ENCODE results near the gene TMEM187.

Gene TMEM187

DNA sequence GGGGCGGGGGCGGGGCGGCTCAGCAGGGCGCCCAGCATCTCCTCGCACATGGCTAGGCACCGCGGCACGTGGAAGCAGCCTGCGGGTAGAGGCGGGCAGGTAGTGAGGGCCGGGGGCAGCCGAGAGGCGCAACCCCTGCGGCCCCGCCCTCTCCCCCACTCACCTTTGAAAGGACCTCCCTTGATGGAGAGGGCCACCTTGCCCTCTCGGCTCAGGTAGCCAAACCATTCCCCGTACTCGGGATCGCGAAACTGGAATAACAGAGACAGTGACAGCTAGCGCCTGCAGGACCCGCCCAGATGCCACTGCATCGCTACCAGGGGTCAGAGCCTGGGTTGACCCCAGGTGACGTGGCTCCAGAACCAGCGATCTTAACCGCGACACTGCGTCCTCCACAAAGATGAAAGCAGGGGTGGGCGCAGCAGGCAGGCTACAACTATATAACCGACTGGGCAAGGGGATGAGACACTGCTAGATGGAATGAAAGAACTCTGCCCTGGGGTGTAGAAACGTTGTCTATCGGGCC lies 37.2 kb upstream of the TMEM187 start:
- DNase-seq (ENCODE audit: low spot score) = no peak

DNA sequence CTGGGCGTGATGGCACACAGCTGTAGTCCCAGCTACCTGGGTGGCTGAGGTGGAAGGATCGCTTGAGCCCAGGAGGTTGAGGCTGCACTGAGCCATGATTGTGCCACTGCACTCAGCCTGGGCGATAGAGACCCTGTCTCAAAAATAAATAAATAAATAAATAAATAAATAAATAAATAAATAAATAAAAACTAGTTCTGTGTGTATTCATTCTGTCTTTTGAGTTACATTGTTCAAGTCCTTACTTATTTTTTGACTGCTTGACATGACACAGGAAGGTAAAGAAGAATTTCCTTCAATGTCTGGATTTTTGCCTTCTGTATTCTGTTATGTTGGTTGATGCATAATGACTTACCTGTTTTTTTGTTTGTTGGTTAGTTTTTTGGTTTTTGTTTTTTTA lies 35.5 kb upstream of the TMEM187 start:
- no peak for DNase-seq (ENCODE audit: low spot score)

DNA sequence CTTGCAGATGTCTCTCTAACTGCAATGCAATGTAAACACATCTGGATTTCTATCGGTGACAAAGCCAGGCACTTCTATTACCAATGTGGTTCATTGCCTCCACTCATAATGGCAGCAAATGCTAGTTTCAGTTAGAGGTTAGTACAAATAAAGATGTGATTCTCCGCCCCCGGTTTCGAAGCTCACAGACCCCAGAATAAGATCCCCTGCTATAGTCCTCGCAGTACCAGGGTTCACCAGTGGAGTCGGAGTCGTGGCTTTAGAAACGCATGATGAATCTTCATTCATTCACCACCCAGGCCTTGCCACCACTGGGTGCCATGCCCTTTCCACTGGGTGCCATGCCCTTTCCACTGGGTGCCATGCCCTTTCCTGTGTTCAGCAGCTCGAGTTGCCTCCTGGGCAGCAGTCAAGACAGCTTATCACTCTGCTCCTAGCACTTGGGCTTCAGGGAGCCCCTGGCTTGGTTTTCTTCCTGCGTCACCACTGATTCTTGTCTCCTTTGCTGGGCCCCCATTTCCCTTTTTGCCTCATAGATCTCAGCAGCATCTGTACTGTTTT lies 34.2 kb upstream of the TMEM187 start:
- DNase-seq (ENCODE audit: low spot score) = no peak

DNA sequence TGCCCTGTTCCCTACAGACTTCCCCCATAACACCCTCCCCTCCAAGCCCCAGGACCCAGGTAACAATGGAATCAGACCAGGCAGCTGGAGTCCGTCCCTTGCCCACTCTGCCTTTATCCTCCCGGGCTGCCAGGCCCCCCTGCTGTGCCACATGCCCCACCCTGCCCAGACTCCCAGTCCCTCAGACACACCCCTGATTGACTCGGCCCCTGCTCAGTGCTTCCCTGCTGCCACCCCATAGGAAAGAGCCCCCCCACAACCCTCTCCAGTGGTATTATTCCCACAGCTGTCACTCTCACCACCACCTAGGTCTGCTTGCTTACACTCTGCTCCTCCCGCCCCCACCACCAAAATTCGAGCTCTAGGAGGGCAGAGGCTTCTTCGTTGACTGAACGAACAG lies 33.0 kb upstream of the TMEM187 start:
- DNase-seq (ENCODE audit: low spot score) = no peak

DNA sequence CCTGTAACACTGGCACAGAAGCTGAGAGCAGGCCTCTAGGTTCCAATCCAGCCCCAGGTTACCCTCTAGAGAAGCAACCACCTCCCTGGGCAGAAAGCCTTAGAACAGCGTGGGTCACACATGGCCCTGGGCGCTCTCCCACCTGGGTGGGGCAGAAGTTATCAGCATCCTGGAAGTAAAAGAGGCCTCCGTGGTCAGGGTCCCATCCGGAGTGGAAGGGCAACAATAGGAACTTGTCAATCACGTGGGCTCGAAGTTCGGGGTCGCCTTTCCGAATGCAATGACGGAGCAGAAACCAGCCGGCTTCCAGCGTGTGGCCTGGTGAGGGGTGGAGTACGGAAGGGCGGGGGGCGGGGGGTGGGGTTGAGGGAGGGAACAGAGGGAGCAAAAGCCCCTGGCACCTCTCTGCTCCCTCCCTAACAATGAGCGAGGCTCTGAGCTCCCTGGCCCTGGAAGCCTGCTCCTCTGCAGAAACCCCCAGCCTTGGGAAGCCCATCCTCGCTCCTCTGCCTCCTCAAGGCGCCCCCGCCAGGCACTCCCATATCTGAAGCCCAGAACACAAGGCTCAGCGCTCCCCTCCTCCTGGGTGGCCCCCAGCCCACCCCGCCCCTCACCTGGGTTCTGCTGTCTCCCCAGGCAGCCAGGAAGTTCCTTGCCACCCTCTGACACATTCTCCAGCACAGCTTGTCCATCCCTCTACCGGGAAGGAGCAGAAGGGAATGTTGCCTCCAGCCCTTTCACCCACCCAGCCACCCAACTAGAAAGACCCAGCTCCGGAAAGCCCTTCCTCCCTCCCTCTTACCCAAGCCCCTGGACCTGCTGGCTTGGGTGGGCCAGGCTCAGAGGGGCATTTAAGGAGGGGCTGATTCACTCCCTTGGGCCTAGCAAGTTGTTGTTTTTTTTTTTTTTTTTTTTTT lies 31.0 kb upstream of the TMEM187 start:
- DNase-seq (ENCODE audit: low spot score) = no peak

DNA sequence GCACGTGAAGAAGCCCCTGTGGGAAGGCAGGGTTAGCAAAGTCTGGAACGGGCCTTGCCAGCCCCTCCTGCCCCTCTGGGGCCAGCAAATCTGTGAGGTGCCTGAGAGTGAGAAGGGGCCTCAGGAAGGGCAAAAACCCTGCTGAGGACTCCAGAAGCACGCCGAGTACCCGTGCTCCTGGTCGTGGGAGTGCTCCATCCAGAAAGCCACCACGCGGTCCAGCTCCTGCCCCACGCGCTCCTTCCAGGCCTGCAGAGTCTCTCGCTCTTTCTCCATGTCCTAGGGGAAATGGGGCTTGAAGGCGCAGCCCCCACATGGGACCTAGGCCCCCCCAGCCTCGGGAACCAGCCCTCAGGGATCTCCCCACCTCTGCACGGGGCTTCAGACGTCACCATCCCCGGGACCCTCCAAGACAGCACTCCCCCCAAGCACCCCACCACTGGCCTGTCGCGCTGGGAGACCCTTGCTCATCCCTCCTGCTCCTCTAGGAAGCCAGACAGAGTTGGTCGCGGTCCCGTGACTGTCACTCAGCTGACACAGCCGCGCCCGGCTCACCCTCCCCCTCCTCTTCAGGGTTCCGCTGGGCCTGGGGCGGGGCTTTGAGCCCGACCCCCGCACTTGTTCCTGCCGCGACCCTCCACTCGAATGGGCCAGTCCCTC lies 28.3 kb upstream of the TMEM187 start, which contains the start of gene RENBP:
Gene RENBP, minus strand, starts transcription at position 504 of the 660 bp plus-strand sequence. Its CDS starts 33 bp downstream, at position 471.
- DNase-seq (ENCODE audit: low spot score) = no peak

DNA sequence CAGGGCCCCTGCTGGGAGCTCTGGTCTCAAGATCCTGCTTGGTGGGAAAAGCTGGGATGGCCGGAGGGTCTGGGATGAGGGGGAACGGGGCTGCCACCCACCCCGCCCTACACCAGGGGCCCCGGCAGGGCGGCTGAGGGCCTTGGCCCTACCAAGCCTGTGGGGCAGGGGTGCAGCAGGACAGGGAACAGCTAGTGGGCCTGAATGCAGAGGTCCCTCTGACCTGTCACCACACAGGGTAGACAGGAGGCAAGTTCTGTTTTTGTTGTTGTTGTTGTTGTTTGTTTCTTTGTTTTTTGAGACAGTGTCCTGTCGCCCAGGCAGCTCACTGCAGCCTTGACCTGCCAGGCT lies 27.8 kb upstream of the TMEM187 start:
- DNase-seq (ENCODE audit: low spot score) = no peak

DNA sequence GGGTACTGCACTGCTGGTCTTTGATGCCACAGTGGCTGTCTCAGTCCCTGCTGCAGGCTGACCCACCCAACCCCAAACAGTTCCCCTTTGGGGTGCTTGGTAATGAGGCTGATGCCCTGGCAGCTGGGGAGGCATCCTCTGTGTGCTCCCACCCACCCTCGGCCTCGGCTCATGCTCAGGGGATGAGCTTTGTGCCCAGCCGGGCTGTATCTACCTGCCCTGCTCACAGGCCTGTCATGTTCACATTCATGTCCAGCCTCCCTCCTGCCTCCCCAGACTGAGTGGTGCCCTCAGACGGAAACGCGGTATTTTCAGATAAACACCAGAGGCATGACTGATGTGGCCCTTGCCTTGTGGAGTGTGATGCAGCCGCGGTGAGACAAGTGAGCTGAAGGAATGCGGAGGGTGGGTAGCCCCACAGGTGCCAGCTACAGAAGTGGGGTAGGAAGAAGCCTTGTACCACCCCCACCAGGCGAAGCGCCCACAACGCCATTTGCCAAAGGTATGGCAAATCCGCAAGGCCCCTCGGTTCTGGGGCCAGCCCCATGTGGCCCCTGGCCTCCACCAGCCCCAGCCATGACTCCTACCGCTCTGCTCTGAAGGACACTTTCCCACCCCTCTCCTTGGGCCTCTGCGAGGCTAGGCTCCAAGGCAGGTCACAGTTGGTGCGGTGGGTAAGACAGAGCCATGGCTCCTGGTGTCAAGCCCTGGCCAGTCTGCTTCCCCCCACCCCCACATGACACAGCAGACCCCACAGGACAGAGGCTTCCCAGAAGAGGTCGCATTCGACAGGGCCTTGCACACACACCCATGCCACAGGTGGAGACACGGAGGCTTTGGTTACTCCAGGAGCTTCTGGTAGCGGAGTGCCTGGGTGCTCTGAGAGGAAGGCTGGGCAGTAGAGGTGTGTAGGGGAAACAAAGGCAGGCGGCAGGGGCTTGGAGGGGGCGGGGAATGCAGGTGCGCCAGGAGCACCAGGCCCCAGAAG lies 26.3 kb upstream of the TMEM187 start:
- no peak for DNase-seq (ENCODE audit: low spot score)

DNA sequence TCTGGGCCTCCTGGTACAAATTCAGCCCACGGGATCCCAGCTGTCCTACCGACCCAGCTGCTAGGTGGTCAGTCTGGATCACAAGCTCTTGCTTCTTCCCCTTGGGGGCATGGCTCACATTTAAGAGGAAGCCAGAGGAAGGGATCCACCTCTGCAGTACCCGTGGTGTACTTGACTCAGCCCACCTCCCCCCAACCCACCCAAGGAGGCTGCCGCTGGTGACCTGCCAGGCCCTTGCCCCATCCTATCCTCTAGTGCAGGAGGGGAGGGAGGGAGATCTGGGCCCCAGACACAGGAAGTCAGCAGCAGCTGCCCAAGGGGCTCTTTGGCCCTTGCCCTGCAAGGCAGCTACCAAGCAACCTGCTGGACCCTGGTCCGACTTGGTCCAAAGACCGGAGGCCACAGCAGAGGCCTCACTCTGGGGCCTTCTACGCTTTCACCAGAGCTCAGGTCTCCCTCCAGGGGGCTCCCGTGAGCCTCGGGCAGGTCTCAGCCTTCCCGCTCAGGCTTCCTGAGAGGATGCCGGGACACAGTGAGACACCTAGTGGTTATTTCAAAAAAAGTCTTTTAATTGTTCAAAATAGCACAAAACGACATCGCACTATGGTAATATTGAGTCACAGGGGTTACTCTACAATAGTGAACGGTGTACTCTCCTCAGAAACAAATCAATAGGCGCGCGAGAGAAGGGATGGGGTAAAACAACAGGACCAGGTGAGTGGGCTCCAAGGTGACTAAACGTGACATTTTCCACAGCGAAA lies 25.4 kb upstream of the TMEM187 start:
- DNase-seq (ENCODE audit: low spot score) = peak; percentile 81

DNA sequence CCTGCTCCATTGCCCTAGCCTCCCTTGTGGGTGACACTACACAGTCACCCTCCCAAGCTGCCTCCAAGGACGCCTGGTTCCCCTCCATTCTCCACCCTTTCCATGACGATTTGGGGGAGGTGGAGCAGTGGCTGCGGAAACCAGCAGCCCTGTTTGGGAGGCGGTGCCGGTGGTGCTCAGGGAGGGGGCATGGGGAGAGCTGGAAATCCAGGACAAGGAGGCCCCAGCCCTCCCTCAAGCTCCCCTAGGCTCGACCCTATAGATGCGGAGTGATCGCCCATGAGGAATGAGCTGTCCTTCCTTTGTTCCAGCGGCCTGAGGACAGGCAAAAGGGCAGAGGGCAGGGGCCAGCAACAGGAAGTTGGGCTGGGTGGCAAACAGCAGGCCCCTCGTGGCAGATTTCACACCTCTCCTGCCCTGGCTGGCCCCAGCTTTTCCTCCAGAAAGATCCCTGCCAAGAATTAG lies 24.5 kb upstream of the TMEM187 start:
- no peak for DNase-seq (ENCODE audit: low spot score)

DNA sequence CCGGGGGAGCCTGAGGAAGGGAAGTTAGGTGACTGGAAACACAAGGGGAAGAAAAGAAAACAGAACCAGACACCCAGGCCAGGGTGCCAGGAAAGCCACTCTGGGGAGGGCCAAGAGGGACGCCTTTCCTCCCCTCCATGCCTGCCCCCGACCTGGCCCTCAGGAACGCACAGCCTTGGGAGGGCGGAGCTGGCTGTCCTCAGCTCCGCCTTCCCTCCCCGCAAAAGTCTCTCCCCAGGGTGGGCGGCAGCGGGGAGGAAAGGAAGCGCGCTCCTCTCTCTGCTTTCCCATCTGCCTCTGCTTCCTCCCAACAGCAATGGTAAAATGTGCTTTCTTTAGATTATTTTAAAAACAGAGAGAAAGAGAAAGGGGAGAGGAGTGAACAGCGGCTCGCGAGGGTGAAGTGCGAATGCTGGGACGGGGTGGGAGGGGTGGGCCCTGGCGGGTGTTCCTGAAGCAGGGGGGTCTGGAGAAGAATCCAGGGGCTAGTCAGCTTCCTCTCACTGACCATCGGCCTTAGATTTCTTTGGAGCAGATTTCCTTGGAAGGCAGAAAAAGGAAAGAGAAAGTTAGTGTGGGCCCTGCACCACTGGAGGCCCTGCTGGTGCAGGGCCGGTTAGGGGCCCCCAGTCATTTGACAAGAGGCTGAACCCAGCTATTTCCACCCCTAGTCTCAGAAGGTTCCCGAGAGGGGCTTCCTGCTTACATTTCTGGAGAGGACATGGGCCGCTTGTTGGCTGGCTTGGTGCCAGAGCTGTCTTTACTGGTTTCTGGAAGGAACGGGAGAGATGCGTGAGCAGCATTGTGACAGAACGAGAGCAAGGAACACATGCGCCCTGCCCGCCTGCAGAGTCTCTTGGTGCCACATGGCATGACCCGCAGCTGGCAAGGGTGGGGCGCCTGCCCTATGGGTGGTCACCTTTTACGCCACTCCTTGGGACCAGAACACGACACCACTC lies 23.4 kb upstream of the TMEM187 start:
- no peak for DNase-seq (ENCODE audit: low spot score)

DNA sequence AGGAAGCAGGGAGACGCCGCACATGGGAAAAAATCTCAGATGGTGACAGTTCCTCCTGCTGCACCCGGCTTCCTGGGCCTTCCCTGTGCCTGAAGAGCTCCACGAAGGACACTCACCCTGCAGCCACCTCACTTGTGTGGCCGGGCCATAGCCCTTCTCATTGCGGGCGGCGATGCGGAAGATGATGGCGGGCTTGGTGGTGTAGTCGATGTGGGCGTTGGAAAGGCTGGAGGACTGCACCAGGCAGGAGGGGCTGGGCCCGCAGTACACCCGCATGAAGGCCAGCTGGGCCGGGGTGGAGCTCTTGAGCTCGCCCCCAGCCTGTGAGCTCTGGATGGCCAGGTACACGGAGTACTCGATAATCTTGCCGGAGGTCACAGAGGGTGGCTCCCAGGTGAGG lies 22.4 kb upstream of the TMEM187 start:
- DNase-seq (ENCODE audit: low spot score) = no peak

DNA sequence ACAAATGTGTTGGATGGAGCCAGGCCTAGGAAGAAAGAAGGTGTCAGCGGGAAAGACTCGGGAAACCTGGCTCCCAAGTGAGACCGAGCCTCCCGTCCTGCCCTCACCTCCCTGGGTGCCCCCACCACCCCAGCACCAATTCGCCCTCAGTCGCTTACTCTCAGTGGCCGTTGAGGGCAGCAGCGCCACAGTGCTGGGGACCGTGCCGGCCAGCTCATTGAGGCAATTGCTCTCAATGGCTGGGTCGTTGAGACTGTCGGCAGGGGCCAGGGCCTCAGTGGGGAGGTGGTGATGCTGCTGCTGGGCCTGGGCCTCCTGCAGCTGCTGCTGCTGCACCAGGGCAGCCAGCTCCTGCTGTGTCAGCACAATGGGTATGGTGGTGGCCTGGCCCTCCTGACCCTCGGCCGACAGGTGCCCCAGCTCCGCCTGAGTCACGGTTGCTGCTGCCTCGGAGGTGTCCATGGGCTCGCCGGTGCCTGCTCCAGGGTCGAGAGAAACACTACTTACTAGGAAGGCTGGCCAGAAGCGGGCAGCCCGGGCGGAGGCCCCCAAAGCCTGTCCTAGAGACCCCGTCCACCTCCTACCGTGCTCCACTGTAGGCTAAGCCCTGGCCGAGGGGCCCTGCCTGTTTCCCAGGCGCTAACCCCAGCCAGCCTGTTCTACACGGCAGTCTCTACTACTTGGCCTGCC lies 20.7 kb upstream of the TMEM187 start:
- DNase-seq (ENCODE audit: low spot score) = no peak

DNA sequence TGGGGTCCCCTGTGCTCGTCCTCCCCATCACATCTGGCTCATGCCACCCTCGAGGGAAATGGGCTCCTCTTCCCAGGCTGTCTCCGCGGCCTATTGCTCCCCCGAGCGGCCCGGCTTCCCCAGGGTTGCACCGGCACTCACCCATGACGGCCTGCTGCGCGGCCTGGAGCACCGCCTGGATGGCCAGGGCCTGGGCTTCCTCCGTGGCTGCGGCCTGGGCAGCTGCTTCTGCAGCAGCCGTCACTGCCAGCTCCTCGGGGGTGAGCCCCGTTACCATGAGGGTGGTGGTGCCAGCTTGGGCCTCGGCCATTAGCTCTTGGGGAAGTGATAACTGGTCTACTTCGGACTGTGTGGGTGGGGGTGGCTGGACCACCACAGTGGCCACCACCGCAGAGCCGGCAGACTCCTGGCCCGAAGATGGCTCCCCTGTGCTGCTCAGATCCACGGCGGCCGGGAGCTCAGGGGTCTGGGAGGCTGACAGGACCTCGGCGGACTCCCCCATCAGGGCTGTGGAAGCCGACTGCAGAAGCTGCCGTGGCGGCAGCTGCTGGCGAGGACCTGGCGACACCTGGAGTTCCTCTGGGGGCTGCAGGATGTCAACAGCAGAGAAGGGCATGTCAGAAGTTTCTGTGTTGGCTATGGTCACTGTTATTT lies 20.1 kb upstream of the TMEM187 start:
- DNase-seq (ENCODE audit: low spot score) = no peak

DNA sequence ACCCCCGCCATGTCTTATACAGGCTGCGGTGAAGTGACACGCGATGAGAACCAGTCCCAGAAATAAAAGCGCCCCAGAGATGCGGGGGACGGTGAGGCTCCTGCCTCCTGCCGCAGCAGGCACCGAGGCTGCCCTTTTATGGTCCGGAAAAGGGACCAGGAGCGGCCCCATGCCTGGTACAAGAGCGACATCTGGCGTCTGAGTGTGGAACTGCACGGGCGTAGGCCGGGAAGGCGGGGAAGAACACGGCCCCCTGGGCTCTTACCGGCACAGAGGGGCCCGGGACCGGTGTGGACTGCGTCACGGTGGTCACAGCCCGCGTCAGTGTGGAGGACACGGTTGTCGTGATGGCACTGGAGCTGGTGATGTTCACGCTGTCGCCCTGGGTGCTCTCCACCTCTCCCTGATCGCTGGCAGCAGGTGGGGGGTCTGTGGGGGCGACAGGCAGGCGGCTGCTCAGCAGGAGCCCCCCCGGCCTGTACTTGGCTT lies 19.2 kb upstream of the TMEM187 start:
- DNase-seq (ENCODE audit: low spot score) = peak; percentile 81

DNA sequence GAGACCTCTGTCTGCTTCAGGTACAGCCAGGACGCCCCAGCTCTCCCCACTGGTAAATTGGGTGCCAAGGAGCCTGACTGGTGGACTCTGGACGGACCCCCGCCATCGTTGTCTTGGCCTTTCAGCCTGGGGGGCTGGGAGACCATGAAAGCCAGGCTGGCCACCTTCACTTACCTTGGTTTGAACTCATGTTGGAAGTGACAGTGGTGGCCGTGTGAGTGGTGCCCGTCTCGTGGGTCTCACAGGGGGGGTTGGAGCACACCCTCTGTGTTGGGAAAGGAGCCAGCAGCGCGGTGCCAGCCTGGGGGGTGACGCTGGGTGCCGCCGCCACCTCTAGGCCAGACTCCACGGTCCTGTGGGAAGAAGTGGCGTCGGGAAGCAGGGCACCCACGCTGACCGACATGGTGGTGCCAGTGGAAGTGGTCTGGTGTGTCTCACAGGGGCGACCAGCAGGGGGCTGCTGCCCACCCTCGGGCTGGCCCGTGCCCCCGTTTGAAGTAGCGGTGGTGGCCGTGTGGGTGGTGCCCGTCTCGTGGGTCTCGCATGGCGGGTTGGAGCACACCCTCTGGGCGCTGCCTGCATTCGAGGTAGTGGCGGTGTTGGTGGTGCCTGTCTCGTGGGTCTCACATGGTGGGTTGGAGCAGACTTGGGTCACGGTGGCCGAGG lies 18.5 kb upstream of the TMEM187 start:
- DNase-seq (ENCODE audit: low spot score) = no peak

DNA sequence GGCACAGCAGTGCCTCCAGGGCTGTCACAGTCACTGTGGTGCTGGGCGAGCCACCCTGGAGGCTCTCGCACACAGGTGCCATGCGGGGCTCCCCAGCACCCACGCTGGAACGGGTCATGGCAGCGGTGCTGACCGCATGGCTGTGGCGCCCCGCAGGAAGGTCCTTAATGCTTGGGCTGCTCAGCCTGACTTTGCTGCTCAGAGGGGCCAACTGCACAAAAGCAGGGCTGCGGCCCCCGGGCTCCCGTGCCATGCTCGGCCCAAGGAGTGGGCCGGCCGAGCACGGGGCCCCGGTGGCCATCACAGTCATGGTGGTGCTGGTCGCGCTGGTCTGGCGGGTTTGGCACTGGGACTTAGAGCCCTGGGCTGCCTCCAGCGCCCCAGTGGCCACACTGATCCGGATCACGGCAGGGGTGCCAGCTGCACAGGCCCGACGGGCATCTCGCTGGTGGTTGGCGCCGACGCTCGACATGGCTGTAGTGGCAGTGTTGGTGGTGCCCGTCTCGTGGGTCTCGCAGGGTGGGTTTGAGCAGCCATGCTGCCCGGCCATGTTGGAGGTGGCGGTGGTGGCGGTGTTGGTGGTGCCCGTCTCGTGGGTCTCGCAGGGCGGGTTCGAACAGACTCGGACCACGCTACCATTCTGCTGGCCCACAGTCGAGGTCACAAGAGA lies 17.9 kb upstream of the TMEM187 start:
- no peak for DNase-seq (ENCODE audit: low spot score)
